Right lobe of liver (tissue), 4 donors: ENCODE results near the gene ITPKB.

Source experiments
- POLR2A ChIP-seq: fragments of 450-650 bp; IDR thresholded peaks from one replicate; pipeline ENCODE4 v1.6.1; 2017; ENCODE audit warnings: antibody characterized with exemption, mild to moderate bottlenecking
- TF ChIP-seq, protein P1 (sequence below), 4 donors: fragments of 200-600 bp in 3 of 4; fragments of 450-650 bp in 1 of 4; IDR thresholded peaks; one replicate each; pipeline versions ENCODE4 v1.5.1 to v1.8.0; 2016 to 2022; ENCODE audit warnings: antibody characterized with exemption in 4 of 4, mild to moderate bottlenecking in 2 of 4
- donor health status: DM: no; HTN: no; CAD: no.
- donor health status: DM: no; HTN: no; CAD: no.
- donor health status: DM: no; HTN: yes; CAD: no.

DNA sequence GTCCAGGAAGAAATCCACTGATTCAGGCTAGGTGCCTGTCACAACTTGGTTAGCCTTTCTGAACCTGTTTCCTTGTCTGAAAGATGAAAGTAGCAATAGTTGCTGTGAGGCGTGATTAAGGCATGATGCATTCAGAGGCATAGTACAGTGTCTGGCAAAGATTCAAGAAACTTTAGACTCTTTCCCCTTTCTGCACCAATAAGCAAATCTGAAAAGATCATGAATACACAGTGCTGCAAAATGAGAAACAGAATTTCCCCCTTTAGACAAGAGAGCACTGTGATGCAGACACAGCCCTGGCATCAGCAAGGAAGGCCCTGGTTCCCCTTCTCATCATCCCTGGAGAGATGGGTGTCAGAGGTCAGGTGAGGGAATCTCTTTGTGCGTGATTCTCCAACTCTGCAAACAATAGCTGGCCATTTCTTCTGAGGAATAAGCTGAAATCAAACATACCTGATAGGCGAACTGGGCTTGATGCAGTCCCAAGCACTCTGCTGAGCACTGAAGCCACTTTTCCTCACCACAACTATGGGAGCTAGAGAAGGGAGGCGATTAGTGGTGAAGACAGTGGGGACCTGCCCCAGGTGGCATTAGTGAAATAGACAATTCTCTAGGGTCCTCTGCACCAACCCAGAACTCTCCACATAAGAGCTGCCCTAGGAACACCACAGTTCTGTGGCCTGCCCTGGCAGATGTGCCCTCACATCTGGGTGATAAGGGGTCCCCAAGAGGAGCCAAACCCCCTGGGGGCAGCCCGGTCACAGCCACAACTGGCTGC, 41.7 kb downstream of the ITPKB start:
- TF ChIP-seq POLR2A = no peak
- TF ChIP-seq, protein P1, sequence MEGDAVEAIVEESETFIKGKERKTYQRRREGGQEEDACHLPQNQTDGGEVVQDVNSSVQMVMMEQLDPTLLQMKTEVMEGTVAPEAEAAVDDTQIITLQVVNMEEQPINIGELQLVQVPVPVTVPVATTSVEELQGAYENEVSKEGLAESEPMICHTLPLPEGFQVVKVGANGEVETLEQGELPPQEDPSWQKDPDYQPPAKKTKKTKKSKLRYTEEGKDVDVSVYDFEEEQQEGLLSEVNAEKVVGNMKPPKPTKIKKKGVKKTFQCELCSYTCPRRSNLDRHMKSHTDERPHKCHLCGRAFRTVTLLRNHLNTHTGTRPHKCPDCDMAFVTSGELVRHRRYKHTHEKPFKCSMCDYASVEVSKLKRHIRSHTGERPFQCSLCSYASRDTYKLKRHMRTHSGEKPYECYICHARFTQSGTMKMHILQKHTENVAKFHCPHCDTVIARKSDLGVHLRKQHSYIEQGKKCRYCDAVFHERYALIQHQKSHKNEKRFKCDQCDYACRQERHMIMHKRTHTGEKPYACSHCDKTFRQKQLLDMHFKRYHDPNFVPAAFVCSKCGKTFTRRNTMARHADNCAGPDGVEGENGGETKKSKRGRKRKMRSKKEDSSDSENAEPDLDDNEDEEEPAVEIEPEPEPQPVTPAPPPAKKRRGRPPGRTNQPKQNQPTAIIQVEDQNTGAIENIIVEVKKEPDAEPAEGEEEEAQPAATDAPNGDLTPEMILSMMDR (IDR thresholded peaks at IDR 0.05) = no peak
